ENCODE data around the gene SPATA33.

The SPATA33 gene

GRCh38 chr16:89710709-89711564 lies 53.3 kb downstream of the SPATA33 start:
- TF ChIP-seq, protein P1, sequence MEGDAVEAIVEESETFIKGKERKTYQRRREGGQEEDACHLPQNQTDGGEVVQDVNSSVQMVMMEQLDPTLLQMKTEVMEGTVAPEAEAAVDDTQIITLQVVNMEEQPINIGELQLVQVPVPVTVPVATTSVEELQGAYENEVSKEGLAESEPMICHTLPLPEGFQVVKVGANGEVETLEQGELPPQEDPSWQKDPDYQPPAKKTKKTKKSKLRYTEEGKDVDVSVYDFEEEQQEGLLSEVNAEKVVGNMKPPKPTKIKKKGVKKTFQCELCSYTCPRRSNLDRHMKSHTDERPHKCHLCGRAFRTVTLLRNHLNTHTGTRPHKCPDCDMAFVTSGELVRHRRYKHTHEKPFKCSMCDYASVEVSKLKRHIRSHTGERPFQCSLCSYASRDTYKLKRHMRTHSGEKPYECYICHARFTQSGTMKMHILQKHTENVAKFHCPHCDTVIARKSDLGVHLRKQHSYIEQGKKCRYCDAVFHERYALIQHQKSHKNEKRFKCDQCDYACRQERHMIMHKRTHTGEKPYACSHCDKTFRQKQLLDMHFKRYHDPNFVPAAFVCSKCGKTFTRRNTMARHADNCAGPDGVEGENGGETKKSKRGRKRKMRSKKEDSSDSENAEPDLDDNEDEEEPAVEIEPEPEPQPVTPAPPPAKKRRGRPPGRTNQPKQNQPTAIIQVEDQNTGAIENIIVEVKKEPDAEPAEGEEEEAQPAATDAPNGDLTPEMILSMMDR (conservative IDR thresholded peaks at IDR 0.05; ENCODE audit: control insufficient read depth, insufficient read depth, low read depth, low read length), result no peak
- no peak for DNase-seq (ENCODE audit: low read depth)
- H3K4me3 ChIP-seq (ENCODE audit: control insufficient read depth, low read depth, low read length), result no peak overlapping the region

GRCh38 chr16:89711601-89712273 lies 54.1 kb downstream of the SPATA33 start:
- TF ChIP-seq, protein P1 (conservative IDR thresholded peaks at IDR 0.05; ENCODE audit: control insufficient read depth, insufficient read depth, low read depth, low read length), result no peak
- peak overlapping the region; percentile 68 for H3K4me3 ChIP-seq (ENCODE audit: control insufficient read depth, low read depth, low read length)
- peak; percentile 66 for DNase-seq (ENCODE audit: low read depth)

DNA sequence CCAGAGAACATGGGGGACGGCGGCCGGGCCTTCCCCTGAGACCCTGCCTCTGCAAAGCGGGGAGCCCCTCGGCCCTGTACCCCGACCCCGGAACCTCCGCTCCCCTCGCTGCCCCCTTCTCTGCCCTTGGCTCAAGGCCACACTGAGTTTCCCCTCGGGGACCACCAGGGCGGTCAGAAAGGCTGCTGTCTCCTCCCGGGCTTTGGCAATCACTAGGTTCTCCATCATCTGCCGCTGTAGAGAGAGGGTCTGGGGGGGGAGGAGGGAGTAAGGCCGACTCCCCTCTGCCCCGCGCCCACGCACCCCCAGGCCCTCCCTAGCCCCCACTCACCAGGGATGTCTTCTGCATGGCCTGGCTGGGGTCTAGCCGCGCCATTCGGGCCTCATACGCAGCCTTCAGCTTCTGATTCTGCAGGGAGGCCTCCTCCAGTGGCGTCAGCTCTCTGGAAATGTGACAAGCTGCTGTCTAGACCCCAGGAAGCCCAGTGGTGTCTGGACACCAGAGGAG lies 54.7 kb downstream of the SPATA33 start:
- TF ChIP-seq, protein P1 (conservative IDR thresholded peaks at IDR 0.05; ENCODE audit: control insufficient read depth, insufficient read depth, low read depth, low read length), result no peak
- no peak for DNase-seq (ENCODE audit: low read depth)
- peak overlapping the region; percentile 68 for H3K4me3 ChIP-seq (ENCODE audit: control insufficient read depth, low read depth, low read length)

GRCh38 chr16:89716493-89716892 lies 58.9 kb downstream of the SPATA33 start:
- H3K4me3 ChIP-seq (ENCODE audit: control insufficient read depth, low read depth, low read length), result no peak overlapping the region
- DNase-seq (ENCODE audit: low read depth), result no peak
- TF ChIP-seq, protein P1 (conservative IDR thresholded peaks at IDR 0.05; ENCODE audit: control insufficient read depth, insufficient read depth, low read depth, low read length), result no peak

DNA sequence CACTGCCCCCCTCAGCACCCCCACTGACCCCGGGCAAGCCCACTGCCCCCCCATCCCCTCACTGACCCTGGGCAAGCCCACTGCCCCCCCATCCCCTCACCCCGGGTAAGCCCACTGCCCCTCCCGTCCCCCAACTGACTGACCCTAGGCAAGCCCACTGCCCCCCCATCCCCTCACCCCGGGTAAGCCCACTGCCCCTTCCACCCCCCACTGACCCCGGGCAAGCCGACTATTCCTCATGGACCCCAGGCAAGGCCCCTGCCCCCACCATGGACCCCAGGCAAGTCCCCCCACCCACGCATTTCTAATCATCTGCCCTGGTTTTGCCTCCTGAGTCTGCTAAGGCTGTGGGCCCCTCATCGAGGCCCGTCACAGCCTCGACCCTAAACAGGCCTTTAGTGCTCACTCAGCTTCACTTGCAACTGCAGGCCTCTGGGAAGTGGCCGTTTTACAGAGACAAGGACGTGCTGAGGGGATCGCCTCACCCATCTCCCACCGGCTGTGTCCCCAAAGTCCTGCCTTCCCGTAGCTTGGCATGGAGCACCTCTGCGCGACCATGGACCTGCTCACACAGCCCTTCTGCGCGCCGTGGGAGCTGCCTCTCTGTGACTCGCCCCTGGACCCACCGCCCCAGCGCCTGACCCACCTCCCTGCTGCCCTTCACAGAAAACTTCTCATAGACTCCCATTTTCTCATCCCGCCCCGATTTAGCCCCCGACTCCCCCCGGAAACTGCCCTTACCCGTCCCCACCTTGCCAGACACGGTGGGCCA lies 59.5 kb downstream of the SPATA33 start:
- TF ChIP-seq, protein P1 (conservative IDR thresholded peaks at IDR 0.05; ENCODE audit: control insufficient read depth, insufficient read depth, low read depth, low read length), result no peak
- H3K4me3 ChIP-seq (ENCODE audit: control insufficient read depth, low read depth, low read length), result no peak overlapping the region
- no peak for DNase-seq (ENCODE audit: low read depth)
